D721Med (cell line): ENCODE measurements around the gene AIMP2.
A peak's percentile ranks its signal among the peaks of the same experiment; 100 is the strongest.
"Not testable (repeated sequence)": the region's sequence is repeated elsewhere in the genome, so short reads cannot be mapped to it uniquely, and the experiment has no call there.

ENCODE experiments used
- DNase-seq: peaks from one replicate; pipeline ENCODE4 v3.0.0; 2011; ENCODE audit warnings: low spot score; ENCODE audit not compliant: insufficient read length
- FAIRE-seq: peaks from 2 replicates; lab custom pipeline; 2011; peaks lifted over from hg19 to GRCh38; lab: Jason Lieb, UNC
- CTCF ChIP-seq: IDR thresholded peaks from 2 replicates; pipeline ENCODE4 v1.5.1; 2012; ENCODE audit warnings: mild to moderate bottlenecking, control low read depth; ENCODE audit not compliant: insufficient read depth; ENCODE audit errors: missing control alignments

AIMP2 gene

GRCh38 chr7:6008668-6009611 is at the start of gene AIMP2, which contains the start of gene PMS2:
Gene AIMP2, plus strand, starts transcription at chr7:6009272. Its CDS starts 92 bp downstream, at chr7:6009364.
Gene PMS2, minus strand, starts transcription at chr7:6009049. Its CDS starts 30 bp downstream, at chr7:6009019.
- FAIRE-seq (no peak), DNase-seq (peak; percentile 80)
- TF ChIP-seq CTCF = no peak

GRCh38 chr7:5963205-5963604 is 45.9 kb upstream of the AIMP2 start:
- FAIRE-seq, DNase-seq: not testable (repeated sequence)

- not testable (repeated sequence) for FAIRE-seq, DNase-seq
Observed at GRCh38 chr7:5963810-5964209, 45.3 kb upstream of the AIMP2 start.

- not testable (repeated sequence) for FAIRE-seq, DNase-seq
Observed at GRCh38 chr7:5970347-5970911, 38.6 kb upstream of the AIMP2 start, which contains the start of gene RSPH10B. Gene RSPH10B, minus strand, starts transcription at chr7:5970689. Its CDS starts 3,573 bp downstream, at chr7:5967116.

- FAIRE-seq, DNase-seq: not testable (repeated sequence)
Observed at GRCh38 chr7:5973580-5973979, 35.5 kb upstream of the AIMP2 start.

- FAIRE-seq = peak; percentile 86
Observed at GRCh38 chr7:5979680-5980314, 29.3 kb upstream of the AIMP2 start.

GRCh38 chr7:5987061-5987460 is 22.0 kb upstream of the AIMP2 start:
- FAIRE-seq, DNase-seq: not testable (repeated sequence)

More at GRCh38 chr7:5979680-5980314, 29.3 kb upstream of the AIMP2 start:
- DNase-seq = not testable (repeated sequence)

GRCh38 chr7:5997210-5997808 is 11.8 kb upstream of the AIMP2 start:
- DNase-seq = no peak
- no peak for FAIRE-seq

GRCh38 chr7:6007386-6007785 is 1.7 kb upstream of the AIMP2 start:
- DNase-seq = no peak
- no peak for FAIRE-seq
- no peak for TF ChIP-seq CTCF

More at GRCh38 chr7:5997210-5997808, 11.8 kb upstream of the AIMP2 start:
- TF ChIP-seq CTCF = peak; percentile 76

- FAIRE-seq, DNase-seq: not testable (repeated sequence)
Observed at GRCh38 chr7:6007835-6008590, 1.1 kb upstream of the AIMP2 start.

GRCh38 chr7:6010370-6010769 is 1.3 kb downstream of the AIMP2 start:
- DNase-seq, FAIRE-seq: not testable (repeated sequence)
